WTC11 (cell line): ENCODE data around the gene SLA2.

Experiments used
- E2F1 ChIP-seq: sonication (generic); formaldehyde crosslinking; IDR thresholded peaks from 2 replicates; pipeline ENCODE4 v1.8.0; 2022; ENCODE audit warnings: mild to moderate bottlenecking, missing genetic modification reagents
- TF ChIP-seq, protein P1 (sequence below): fragments of 200-600 bp; IDR thresholded peaks from 2 replicates; pipeline ENCODE4 v1.8.0; 2022; ENCODE audit warnings: antibody characterized with exemption

- TF ChIP-seq, protein P1, sequence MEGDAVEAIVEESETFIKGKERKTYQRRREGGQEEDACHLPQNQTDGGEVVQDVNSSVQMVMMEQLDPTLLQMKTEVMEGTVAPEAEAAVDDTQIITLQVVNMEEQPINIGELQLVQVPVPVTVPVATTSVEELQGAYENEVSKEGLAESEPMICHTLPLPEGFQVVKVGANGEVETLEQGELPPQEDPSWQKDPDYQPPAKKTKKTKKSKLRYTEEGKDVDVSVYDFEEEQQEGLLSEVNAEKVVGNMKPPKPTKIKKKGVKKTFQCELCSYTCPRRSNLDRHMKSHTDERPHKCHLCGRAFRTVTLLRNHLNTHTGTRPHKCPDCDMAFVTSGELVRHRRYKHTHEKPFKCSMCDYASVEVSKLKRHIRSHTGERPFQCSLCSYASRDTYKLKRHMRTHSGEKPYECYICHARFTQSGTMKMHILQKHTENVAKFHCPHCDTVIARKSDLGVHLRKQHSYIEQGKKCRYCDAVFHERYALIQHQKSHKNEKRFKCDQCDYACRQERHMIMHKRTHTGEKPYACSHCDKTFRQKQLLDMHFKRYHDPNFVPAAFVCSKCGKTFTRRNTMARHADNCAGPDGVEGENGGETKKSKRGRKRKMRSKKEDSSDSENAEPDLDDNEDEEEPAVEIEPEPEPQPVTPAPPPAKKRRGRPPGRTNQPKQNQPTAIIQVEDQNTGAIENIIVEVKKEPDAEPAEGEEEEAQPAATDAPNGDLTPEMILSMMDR: no peak
- no peak for TF ChIP-seq E2F1 (CRISPR knock-in tag)
These were observed 40.9 kb upstream of the SLA2 start for GRCh38 chr20:36686944-36687343.
